GM21737 (cell line): Measurements from ENCODE around the gene SRI.

Experiments used
- ATAC-seq: cut with Tn5 transposase; IDR thresholded peaks from one replicate; pipeline ENCODE4 v1.9.1; 2021; ENCODE audit warnings: mild to moderate bottlenecking, moderate library complexity; ENCODE audit not compliant: unreplicated experiment

SRI gene

DNA sequence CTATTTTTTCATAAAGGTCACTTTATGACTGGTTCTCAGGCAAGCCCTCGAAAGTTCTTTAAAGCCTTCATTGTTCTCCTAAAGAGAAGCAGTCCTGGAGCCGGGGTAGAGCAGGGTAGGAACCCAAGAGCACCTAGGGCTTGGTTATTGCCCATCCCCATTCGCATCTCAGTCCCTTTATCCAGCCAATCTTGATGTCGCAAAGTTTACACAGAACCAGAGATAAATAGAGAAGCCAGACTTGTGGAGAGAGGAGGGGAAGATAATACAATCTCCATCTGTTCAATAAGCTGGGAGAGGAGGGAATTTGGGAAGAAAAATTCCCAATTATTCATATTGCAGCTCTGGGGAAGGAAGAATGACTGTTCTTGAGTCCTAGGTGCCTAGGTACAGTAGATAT, 6.4 kb upstream of the SRI start:
- no peak for ATAC-seq

GRCh38 chr7:88224601-88225275, 4.9 kb upstream of the SRI start:
- ATAC-seq, result no peak

DNA sequence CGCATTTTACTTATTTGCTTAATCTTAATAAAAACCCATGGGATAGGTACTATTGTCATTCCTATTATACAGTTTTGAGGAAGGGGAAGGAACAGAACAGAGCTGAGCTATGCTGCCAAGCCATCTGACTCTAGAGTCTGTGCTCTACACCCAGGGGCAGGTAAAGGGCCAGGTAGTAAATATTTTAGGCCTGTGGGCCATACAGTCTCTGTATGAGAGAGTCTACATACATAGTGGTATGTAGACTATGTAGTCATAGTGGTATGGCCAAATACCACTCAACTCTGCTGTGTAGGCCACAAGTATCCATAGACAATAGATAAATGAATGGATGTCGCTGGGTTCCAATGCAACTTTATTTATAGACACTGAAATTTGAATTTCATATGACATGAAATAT, 3.4 kb upstream of the SRI start:
- no peak for ATAC-seq

DNA sequence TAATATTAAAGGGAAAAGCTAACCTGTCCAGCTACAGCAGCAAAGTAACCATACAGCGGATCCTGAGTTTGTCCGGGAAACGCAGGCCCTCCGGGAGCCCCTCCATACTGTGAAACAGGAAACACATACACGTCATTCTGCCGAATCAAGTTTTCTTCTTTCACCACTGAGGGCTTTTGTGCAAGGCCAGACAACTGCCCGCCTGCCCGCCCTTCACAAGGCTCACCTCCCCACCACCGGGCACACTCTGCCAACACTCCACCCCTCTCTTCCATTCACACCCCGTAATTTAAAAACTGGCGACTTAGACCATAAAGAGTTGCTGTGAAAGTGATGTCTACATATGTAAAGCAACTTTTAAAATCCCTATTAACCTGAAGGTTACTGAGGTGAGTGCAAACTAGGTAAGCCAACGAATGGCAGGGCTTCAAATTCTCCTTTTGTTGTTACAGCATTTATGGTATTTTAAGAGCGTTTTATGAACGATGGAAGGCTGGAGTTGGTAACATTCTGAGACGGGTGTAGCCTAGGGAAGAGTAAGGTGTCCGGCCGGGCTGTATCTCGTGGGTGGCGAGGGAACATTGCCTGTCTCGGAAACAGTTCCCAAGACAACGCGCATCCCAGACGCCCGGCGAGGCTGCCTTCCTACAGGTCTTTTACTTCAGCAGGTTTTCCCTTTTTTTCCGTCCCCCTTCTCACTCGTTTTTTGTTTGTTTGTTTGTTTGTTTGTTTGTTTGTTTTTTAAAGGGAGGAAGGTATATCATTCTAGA, 817 bp downstream of the SRI start:
- ATAC-seq, result peak; percentile 44

DNA sequence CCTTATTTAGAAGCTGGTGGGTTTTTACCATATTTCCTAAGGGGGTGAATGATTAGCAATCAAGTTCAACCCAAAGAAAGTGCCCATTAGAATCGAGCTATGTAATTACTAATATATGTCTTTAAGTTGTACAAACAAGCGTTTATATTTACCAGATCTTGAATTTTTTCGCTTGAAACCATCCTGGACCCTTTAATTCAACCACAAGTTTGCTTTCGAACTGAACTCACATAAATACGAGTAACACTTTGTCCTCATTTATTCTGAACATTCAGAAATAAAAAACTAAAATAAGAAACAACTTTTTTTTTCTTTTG, 1.5 kb downstream of the SRI start:
- no peak for ATAC-seq

GRCh38 chr7:88217675-88218428, 2.0 kb downstream of the SRI start:
- peak; percentile 74 for ATAC-seq

DNA sequence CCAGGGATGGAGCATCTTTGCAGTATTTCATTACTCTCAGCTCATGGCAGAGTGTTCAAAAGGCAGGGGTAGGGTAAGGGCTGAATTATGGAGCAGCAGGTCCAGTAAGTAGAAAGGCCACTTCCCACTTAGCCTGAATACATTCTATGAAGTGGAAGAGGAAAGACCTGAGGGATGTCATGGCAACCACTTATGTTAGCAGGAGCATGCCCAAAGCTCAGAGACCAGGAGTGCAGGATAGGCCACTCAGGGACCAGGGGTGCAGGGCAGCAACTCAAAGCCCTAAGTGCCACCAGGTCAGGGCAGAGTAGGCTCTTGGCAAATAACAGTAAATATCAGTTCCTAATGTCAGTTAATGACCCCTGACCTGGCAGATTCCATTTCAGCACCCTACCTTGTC, 3.6 kb downstream of the SRI start:
- ATAC-seq, result no peak

DNA sequence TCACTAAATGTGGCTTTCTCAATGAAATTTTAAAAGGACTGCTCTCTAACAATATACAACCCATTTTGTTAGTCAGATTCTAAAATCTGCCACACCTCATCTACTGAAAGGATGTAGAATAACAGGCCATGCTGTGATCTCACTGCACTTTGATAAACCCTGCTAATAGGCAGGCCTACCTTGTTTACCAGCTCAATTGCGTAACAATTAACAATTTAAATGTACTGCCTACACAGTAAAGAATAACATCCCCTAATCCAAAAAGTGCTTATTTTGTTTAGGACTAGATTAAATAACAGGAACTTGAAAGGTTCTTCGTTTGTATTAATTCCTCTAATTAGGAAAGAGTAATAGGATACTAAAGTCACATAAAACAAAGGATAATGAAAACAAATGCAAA, 4.5 kb downstream of the SRI start:
- ATAC-seq, result no peak

GRCh38 chr7:88214456-88214855, 5.4 kb downstream of the SRI start:
- no peak for ATAC-seq

DNA sequence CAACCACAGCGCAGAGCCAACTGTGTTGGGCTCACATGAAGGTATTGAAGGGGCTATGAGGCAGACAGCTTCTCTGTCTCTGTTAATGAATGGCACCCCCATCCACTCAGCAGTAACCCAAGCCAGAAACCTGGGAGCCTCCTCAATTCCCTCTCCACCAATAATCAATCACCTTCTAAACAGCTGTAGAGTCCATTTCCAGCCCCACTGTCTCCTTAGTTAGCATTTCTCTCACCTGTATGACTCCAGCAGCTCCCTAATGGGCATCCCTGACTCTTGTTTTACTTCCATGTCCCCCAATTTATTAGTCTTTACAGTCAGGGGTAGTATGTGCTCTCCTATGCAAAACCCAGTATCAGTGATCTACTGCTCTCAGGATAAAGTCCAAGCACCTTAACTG, 6.9 kb downstream of the SRI start:
- no peak for ATAC-seq

GRCh38 chr7:88208521-88208920, 11.3 kb downstream of the SRI start:
- no peak for ATAC-seq

DNA sequence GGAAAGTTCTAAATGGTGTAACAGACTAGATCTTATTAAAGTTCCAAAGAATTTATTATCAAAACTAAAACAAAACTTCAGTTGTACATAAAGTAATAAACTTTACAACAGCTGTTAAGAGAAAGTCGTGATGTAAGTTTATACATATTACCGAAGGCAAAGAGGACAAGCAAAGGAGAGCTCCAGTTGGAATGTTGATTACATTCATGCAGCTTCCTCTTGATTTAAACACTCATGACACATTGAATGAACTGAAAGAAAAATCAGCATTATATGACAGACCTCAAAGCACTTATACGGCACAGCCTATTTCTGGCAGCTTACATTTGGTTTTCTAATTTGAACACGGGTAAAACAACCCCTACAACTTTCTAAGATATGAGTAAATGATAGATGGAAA, 13.6 kb downstream of the SRI start:
- ATAC-seq, result no peak

DNA sequence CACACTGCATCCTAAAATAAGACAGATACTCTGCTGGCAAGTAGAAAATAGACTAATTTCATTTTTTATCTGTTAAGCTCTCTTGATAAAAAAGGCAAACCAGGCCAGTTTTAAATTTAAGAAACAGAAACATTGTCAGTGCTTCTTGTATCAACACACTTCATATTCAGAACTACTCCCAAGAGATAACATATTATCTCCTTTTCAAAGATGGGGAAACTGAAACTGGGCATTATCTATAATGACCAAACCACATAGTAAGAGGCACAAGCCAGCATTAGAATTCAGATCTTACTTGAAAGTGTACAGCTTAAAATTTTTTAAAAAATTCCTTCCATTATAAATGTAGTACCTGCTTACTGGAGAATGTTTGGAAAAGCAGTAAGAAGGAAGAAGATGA, 14.7 kb downstream of the SRI start:
- no peak for ATAC-seq

GRCh38 chr7:88204525-88205110, 15.2 kb downstream of the SRI start:
- ATAC-seq, result no peak

DNA sequence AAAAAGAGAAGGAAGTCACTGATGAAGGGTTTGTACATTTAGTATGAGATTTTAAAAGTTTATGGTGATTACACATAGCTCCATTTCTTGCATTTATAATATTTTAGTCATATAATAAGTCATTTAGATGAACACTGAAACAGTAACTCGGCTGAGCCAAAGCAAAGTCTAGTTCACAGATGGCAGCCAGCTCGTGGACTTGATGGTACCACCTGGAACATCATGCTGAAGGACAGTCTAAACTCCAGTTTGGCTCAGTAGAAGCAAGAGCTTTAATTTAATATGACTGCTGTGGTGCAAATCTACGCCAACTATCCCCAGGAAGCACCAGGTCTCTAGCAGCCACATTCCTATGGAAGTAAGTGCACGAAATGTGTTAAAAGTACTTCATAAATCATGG, 16.4 kb downstream of the SRI start:
- no peak for ATAC-seq

GRCh38 chr7:88202799-88203198, 17.0 kb downstream of the SRI start:
- ATAC-seq, result no peak

DNA sequence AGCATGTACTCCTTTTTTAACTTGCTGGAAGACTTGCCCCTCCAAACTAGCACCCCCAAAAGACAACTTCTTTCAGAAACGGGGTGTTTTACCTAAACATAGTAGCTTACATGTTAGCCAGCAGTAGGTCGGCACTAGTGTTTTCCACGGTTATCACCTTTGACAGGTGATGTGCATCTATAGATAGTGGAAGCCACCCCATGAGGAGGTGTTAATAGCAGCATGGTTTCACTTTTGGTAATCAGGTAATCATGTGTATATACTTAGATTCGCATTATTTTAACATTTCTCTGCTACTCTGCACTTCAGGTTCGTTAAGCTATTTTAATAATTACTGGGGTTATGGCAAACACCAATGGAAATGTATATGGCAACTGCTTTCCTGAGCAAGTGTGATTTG, 17.6 kb downstream of the SRI start:
- no peak for ATAC-seq

DNA sequence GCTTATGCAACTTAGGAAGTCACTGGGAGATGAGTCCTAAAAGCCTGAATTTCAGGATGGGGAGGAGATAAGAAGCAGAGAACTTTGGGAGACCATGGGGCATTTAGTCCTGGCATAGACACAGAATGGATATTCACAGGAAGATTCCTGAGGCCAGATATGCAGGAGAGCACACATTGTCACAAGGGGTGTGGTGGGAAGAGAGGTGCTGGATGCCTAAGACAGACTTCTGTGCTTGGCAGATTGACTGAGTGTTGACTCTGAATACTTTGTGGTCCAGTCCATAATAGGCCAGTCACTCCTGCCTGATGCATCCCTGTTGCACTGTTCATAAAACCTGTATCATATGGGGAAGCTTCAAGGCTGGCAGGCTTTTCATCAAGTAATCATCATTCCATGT, 18.5 kb downstream of the SRI start:
- ATAC-seq, result no peak

- ATAC-seq, result no peak
Measured at GRCh38 chr7:88200789-88201188, 19.0 kb downstream of the SRI start.

DNA sequence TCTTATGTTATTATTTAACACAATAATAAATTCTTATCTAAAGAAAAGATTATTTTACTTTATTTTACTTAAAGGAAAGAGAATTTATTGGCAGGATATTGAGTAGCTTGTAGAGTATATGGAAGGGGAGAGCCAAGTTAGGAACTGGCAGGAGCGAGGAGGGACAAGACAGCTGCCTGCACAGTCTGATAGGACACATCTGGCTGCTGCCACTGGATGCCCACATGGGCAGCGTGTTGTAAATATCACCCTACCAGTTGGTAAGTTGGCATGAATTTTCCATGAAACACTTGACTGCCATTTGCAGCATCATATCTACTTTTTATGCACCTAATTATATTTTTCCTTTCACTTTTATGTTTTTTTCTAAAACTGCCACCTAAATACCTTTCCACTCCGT, 19.6 kb downstream of the SRI start:
- no peak for ATAC-seq

GRCh38 chr7:88191911-88192310, 27.9 kb downstream of the SRI start:
- no peak for ATAC-seq

DNA sequence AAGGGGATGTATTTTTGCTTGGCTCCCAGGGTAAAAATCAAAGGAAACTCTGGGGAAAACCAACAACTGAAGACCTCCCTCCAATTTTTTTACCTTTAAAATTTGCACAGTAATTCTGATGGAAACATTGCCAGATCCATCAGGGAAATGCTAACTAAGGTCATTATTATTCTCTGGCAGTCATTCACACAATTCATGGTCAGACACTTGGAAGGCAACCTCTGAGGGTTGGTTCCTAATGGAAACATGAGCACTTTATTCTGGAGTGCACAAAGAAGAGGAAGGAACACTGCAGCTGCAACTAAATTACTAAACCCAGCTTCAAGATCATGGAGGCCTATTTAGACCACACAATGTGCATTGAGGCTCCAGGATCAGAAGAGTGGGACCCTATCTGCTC, 34.2 kb downstream of the SRI start:
- no peak for ATAC-seq
